Upper lobe of right lung (tissue), 1 donor: ENCODE results near the gene GDPD5. TPM values are rescaled to one million over a fixed set of nuclear protein-coding genes. Genes with fewer than 3 reads are reported as not detected.

Source experiments
- ATAC-seq: fragments of 200-7000 bp; cut with Tn5 transposase; one replicate; pipeline ENCODE4 v1.9.1; 2020; ENCODE audit warnings: mild to moderate bottlenecking, moderate library complexity
- DNase-seq: peaks from one replicate; pipeline ENCODE4 v3.0.0-alpha.2; 2020
- H3K27ac ChIP-seq: fragments of 200-600 bp; one replicate; pipeline ENCODE4 v1.8.0; 2022
- H3K27me3 ChIP-seq: fragments of 200-600 bp; one replicate; pipeline ENCODE4 v1.8.0; 2022; ENCODE audit warnings: mild to moderate bottlenecking
- H3K36me3 ChIP-seq: fragments of 200-600 bp; one replicate; pipeline ENCODE4 v1.8.0; 2022
- H3K4me1 ChIP-seq: fragments of 200-600 bp; one replicate; pipeline ENCODE4 v1.8.0; 2022
- H3K4me3 ChIP-seq: fragments of 200-600 bp; one replicate; pipeline ENCODE4 v1.8.0; 2022; ENCODE audit warnings: mild to moderate bottlenecking
- H3K9me3 ChIP-seq: fragments of 200-600 bp; one replicate; pipeline ENCODE4 v1.8.0; 2022
- intact Hi-C: fragments of 100-400 bp; cut with DNase I; formaldehyde crosslinking; loops from one replicate; pipeline ENCODE4 v1.11.0; 2022
- total RNA-seq: library from RNA; stranded (reverse); fragmentation: NEBNext Ultra II Directional; extraction: Animal tissue kit (Norgen Biotek cat#: 25700); gene quantifications from one replicate; pipeline ENCODE4 v1.2.1, GENCODE V29; 2021
- TF ChIP-seq, protein P1 (sequence below): fragments of 200-600 bp; IDR thresholded peaks from one replicate; pipeline ENCODE4 v1.8.0; 2022; ENCODE audit warnings: antibody characterized with exemption
- donor health status: DM: no; HTN: yes; CAD: no; lungs with severe emphysema.

Gene GDPD5
- total RNA-seq, 1 donor from 2014 or later: 19.3 TPM

DNA sequence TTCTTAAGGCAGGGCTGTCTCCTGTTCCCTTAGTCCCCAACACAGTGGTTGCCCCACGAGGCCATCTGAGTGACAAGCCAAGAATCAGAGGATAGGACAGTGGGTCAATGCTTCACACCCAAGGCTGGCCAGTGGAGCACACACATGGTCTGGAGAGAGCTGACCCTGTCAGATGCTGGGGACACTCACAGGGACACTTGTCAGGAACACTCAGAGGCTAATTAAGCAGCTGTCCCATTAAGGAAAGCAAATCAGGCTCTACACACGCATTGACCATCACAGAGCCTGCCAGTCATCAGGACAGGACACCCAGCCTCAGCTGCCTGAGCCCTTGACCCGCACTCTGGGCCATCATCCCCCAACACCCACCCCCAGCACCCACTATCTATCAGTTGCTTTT is 18.2 kb downstream of the GDPD5 start:
- Histone ChIP-seq H3K4me1 (peaks cover 4% of the 10 kb centered on the region), H3K9me3 (no peaks in the 10 kb centered on the region), H3K4me3 (no peak overlapping the region), H3K36me3 (no peaks in the 10 kb centered on the region), H3K27ac (no peak overlapping the region), H3K27me3 (no peaks in the 10 kb centered on the region)
- no peak for DNase-seq
- ATAC-seq: no peak
- TF ChIP-seq, protein P1, sequence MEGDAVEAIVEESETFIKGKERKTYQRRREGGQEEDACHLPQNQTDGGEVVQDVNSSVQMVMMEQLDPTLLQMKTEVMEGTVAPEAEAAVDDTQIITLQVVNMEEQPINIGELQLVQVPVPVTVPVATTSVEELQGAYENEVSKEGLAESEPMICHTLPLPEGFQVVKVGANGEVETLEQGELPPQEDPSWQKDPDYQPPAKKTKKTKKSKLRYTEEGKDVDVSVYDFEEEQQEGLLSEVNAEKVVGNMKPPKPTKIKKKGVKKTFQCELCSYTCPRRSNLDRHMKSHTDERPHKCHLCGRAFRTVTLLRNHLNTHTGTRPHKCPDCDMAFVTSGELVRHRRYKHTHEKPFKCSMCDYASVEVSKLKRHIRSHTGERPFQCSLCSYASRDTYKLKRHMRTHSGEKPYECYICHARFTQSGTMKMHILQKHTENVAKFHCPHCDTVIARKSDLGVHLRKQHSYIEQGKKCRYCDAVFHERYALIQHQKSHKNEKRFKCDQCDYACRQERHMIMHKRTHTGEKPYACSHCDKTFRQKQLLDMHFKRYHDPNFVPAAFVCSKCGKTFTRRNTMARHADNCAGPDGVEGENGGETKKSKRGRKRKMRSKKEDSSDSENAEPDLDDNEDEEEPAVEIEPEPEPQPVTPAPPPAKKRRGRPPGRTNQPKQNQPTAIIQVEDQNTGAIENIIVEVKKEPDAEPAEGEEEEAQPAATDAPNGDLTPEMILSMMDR: no peak
- intact Hi-C loops: no loop called here

DNA sequence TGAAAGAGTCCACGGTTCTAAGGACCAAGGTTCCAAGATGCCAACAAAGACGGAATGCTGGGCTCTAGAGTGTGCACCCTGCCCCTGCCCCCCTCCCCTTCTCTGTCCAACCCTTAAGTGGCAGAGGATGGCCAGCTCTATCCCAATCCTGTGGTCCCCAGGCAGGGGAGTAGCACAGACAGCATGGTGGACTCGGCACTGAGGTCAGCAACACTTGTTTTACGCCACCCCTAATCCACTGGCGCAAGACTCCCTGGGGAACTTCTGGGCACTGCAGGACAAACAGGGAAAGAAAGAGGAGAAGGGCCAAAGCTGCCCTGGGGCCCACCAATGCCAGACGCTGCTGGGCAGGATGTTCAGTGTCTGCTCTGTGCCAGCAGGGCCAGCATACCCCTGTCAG is 18.9 kb downstream of the GDPD5 start:
- intact Hi-C loops: no loop called here
- no peak for ATAC-seq
- Histone ChIP-seq H3K36me3 (no peaks in the 10 kb centered on the region), H3K27ac (no peak overlapping the region), H3K9me3 (no peaks in the 10 kb centered on the region), H3K4me3 (no peak overlapping the region), H3K27me3 (no peaks in the 10 kb centered on the region), H3K4me1 (peaks cover 4% of the 10 kb centered on the region)
- TF ChIP-seq, protein P1: no peak
- DNase-seq: no peak

DNA sequence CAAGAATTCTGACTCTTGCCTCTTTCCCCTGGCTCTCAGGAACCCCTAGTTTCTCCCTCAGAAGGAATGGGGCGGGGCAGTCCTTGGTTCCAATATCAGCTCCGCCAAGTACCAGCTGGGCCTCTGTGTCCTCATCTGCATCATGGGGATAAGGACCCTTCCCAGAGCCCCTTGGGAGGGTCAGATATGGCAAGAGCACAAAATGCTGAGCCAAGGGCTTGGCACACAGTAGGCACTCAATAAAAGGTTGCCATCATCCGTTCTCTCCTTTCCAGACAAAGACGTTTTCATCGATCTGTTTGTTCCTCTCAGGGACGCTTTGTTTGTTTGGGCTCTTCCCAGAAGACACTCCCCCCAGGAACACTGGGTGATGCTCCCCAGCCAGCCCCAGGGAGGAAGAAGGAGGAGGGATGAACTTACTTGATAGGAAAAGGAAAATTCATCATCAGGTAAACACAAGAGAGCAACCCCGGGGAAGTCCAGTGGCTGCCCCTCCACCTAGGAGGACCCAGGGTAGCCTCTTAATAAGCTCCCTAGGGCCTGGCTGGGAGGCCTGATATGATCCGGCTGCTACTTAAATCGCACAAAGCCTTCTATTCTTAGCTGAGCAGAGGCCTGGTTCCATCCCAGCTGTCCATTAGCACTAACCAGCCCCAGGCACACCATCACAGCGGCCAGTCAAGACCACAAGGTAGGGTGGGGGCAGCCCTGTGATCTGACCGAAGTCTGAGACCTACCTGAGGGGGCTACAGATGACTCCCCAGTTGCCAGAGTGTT is 19.6 kb downstream of the GDPD5 start:
- DNase-seq (no peak), ATAC-seq (no peak)
- no peaks in the 10 kb centered on the region for H3K9me3 ChIP-seq
- intact Hi-C loops: no loop called here
- no peak overlapping the region for H3K27ac ChIP-seq
- H3K4me1 ChIP-seq: peaks cover 4% of the 10 kb centered on the region
- TF ChIP-seq, protein P1: no peak
- H3K36me3 ChIP-seq: no peaks in the 10 kb centered on the region
- H3K4me3 ChIP-seq: no peak overlapping the region
- H3K27me3 ChIP-seq: no peaks in the 10 kb centered on the region

DNA sequence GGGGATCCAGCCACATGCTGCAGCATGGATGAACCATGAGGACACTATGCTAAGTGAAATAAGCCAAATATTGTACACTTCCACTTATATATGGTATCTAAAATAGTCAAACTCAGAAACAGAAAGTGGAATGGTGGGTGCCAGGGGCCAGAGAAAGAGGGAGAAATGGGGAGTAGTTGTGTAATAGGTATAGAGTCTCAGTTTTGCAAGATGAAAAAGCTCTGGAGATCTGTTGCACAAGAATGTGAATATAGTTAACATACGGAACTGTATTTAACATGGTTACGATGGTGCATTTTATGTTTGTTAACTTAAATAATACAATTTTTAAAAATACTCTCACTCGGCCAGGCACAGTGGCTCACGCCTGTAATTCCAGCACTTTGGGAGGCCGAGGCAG is 21.2 kb downstream of the GDPD5 start:
- no peaks in the 10 kb centered on the region for H3K9me3 ChIP-seq
- ATAC-seq (no peak), DNase-seq (no peak)
- peaks cover 7% of the 10 kb centered on the region for H3K4me1 ChIP-seq
- H3K27ac ChIP-seq: no peak overlapping the region
- TF ChIP-seq, protein P1: no peak
- H3K27me3 ChIP-seq: no peaks in the 10 kb centered on the region
- H3K4me3 ChIP-seq: no peak overlapping the region
- intact Hi-C loops: no loop called here
- no peaks in the 10 kb centered on the region for H3K36me3 ChIP-seq

DNA sequence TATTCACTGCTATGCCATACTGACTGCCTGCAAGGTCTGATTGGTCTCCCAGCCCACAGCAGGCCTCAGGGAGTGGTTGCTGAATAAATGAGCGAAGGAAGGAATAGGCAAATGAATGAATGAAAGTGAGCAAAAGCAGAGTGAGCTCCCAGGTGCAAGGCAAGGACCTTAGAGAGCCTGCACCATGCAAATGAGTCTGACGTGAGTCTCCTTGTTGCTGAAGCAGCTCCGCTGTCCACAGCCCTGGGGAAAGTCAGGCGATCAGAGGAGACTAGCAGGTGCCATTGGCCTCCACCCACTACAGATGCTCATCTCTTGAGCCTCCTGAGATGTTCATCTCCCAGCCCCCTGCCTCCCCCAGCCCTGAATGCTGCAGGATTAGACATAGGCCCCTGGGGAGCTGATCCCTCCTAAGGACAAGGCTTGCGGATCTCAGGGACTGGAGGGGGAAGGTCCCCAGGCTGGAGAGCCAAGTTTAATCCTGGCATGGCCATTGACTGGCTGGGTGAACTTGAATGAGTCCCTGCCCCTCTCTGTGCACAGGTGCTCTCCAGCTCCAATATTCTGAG is 22.1 kb downstream of the GDPD5 start:
- TF ChIP-seq, protein P1: no peak
- Histone ChIP-seq H3K36me3 (no peaks in the 10 kb centered on the region), H3K9me3 (no peaks in the 10 kb centered on the region), H3K4me1 (peaks cover 13% of the 10 kb centered on the region), H3K4me3 (no peak overlapping the region), H3K27ac (no peak overlapping the region), H3K27me3 (no peaks in the 10 kb centered on the region)
- DNase-seq: no peak
- ATAC-seq: no peak
- intact Hi-C loops: no loop called here
